ENCODE data around the gene WDFY4.

GRCh38 chr10:49005270-49005669 is 320.6 kb downstream of the WDFY4 start:
- TF ChIP-seq CTCF (conservative IDR thresholded peaks at IDR 0.05; ENCODE audit: low read length) (no peak), EZH2phosphoT487 (IDR thresholded peaks at IDR 0.05; ENCODE audit: borderline replicate concordance) (no peak)
